ENCODE data around the gene TMEM271.
"Not testable (repeated sequence)": the region's sequence is repeated elsewhere in the genome, so short reads cannot be mapped to it uniquely, and the experiment has no call there.

Gene TMEM271

GRCh38 chr4:578451-579443, 2.7 kb upstream of the TMEM271 start:
- no peak for DNase-seq

GRCh38 chr4:577499-578450, 1.7 kb upstream of the TMEM271 start:
- DNase-seq, result peak; percentile 3

- DNase-seq, result no peak
These were observed 950 bp upstream of the TMEM271 start for GRCh38 chr4:576991-577498.

DNA sequence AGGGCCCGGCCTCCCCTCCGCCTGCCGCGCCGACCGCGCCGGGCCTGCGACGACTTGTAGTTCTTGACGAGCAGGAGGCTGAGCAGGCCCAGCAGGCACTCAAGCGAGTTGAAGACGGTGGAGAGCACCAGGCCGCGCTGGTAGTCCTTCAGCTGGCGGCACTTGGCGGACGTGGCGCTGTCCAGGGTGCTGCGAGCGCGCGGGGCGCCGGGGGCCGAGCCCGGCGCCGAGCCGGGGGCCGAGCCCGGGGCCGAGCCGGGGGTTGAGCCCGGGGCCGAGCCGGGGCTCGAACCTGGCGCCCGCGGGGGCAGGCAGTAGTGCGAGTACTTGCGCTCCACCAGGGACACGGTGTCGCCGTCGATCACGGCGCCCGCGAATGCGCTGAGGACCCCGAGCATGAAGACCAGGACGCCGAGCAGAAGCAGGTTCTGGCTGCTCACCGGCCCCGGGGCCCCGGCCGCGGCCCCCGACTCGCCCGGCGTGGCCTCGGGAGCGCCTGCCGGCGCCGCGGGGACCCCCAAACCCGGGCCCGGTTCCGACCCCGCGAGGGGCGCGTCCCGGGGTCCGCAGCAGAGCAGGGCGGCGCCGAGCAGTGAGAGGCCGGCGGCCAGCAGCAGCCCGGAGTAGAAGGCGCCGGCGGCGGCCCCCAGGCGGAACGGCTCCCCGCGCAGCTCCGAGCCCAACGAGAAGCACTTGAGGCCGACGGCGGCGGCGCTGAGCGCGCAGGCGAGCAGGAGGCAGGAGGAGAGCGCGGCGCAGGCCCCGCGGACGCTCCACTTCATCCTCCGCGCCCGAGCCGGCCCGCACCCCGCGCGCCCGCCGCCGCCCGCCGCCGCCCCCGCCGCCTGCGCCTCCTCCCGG, 584 bp downstream of the TMEM271 start:
- DNase-seq, result peak; percentile 25

DNA sequence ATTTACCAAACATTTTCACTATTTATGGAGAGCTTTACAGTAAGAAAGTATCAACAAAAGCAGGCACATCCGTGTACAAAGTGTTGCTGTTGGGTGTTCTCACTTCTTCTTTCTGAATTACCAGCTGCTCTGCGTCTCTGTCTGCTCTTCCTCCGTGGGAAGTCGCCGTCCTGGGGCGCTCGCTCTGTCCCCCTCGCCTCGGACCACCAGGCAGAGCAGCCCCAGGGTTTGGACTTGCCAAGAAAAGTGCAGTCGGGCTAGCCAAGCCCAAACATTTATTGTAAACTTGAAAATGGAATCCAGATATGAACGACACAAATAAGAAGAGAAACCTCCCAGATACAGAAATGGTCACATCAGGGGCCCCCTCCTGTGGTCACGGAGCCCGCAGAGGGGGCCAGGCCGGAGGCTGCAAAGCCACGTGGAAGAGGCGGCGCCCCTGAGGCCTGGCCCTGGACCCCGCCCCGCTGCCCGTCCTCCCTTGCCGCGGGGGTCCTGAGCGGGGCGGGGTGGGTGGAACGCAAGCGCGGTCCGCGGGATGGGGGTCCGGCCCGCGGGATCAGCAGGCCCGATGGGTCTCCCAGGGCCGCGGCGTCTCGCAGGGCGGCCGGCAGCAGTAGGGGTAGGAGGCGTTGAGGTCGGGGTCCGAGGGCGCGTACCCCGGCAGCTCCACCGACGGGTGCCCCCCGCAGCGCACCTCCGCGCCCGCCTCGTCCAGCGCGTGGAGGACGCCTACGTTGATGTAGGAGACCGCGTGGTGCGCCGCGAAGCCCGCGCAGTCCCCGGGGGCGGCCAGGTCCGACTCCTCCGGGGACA, 1.5 kb downstream of the TMEM271 start:
- no peak for DNase-seq

DNA sequence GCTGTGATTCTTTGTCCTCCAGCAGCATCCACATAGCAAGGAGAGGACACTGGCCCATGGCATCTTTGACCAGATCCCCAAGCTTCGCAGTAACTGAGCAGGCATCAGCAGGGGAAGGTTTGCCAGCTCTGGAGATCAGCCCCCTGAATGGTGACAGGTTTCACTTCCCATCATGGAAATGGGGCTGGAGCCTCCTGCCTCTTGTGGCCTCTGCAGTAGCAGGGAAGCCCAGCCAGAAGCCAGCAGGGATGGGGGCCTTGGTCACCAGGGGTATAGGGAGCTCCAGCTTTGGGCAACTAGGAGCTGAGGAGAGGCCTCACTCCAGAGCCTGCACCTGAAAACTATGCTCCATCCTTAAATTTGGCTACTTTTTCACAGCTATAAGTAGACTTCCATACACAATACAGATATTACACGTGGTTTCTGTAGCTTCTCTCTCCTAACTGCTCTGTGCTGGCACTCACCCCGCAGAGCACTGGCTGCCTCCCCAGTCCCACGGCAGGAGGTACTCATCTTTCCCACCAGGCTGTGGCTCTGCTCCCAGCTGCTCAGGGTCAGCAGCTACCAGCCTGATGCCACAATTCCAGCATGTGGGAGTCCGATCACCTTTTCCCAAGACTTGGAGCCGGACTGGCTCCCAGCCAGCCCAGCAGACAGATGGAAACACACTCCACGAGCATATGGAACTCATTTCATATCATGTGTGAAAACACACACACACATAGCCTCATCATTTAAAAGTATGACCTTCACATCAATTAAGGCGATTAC, 2.8 kb downstream of the TMEM271 start:
- no peak for DNase-seq

- DNase-seq, result no peak
These were observed 3.5 kb downstream of the TMEM271 start for GRCh38 chr4:572594-572993.

DNA sequence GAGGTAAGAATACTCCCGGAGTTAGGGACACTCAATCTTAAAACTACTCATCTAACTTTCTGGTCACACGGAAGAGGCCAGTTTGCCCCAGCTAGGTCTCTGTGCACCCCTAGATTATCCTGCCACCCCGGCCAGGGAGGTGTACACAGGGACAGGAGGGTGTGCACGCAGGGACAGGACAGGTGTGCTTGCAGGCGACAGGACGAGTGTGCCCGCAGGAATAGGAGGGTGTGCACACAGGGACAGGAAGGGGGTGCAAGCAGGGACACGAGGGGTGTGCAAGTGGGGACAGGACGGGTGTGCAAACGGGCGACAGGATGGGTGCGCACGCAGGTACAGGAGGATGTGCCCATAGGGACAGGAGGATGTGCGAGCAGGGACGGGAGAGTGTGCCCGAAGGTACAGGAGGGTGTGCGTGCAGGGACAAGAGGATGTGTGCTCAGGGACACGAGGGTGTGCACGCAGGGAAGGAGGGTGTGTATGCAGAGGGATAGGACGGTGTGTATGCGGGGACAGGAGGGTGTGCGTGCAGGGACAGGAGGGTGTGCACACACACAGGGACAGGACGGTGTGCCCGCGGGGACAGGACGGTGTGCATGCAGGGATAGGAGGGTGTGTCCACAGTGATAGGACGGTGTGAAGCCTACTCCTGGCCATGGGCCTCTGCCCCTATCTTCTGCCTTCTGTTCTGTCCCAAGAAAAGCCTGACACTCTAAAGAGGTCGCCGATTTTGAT, 4.1 kb downstream of the TMEM271 start:
- DNase-seq, result no peak

DNA sequence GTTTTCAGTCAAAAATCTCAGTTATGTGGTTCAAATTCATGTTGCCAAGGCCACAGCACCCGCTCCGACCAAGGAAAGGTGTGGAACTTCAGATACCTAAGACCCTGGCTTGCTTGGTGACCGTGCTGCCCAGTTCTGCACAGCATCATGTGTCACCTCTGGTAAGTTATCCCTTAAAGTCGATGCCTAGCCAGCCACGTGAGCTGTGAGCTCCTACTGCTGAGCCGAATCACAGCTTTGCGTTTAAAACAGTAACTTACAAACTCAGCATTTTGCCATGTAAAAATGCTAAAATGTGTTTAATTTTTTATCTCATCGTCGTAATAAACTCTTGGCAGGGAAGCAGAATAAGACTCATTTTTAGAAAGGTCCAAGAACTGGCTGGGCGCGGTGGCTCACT, 5.3 kb downstream of the TMEM271 start:
- no peak for DNase-seq

GRCh38 chr4:569958-570667, 6.0 kb downstream of the TMEM271 start:
- no peak for DNase-seq

- no peak for DNase-seq
These were observed 7.1 kb downstream of the TMEM271 start for GRCh38 chr4:568962-569361.

DNA sequence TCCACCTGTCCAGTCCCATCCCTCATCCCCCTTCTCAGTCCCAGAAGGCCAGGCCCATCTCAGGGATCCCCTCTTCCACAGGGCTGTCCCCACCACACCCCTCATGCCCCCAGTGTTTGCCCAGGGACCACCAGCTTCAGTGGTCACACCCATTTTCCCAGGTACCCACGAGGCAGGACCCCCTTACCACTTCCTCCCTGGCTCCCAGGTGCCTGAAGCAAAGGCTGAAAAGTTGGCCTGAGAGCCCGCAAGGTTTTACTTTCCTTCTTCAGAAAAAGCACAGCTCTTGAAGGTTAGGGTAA, 7.8 kb downstream of the TMEM271 start:
- DNase-seq, result no peak

DNA sequence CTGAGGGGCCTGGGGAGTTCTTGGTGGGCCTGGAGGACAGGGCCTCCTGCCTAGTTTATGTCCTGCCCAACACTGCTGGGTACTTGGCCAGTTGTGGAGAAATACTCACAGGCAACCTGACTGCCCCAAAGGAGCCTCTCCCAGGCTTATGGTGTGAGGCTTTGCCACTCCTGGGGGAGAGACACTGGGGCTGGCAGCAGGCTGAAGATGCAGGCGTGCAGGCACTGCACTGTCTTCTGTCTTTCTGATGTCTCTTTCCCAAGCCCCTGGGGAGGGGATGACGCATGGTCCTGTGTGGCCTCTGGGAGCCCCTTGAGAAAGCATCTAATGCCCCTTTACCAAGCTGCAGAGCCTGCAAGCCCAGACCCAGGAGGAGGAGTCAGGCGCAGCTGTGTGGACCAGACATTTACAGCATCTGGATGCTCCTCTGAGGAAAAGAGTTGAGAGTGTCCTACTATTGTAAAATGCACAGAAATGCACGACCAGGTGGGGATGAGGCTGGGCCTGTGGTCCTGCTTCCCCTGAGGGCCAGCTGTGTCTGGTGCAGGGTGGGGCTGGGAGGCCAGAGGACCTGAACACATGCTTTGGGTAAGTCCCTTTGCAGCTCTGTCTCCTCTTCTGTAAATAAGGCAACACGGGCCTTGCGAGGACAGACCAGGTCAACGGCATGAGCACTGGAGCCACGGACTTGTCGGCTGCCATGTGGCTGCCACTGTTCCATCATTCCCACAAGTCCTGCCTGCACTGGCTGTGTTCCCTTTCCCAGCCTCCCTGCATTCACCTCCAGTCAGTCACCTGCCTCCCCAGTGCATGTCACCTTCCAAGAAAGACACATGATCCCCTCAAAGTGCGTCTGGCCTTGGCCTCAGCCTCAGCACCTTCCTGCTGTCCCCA, 8.4 kb downstream of the TMEM271 start:
- no peak for DNase-seq

- DNase-seq, result no peak
These were observed 9.4 kb downstream of the TMEM271 start for GRCh38 chr4:566508-567295.

GRCh38 chr4:566035-566434, 10.1 kb downstream of the TMEM271 start:
- no peak for DNase-seq

DNA sequence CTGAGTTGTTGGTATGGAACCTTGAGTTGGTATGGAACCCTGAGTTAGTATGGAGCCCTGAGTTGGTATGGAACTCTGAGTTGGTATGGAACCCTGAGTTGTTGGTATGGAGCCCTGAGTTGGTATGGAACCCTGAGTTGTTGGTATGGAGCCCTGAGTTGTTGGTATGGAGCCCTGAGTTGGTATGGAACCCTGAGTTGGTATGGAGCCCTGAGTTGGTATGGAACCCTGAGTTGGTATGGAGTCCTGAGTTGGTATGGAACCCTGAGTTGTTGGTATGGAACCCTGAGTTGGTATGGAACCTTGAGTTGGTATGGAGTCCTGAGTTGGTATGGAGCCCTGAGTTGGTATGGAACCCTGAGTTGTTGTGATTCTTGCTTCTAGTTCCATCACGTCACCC, 10.5 kb downstream of the TMEM271 start:
- DNase-seq, result not testable (repeated sequence)

DNA sequence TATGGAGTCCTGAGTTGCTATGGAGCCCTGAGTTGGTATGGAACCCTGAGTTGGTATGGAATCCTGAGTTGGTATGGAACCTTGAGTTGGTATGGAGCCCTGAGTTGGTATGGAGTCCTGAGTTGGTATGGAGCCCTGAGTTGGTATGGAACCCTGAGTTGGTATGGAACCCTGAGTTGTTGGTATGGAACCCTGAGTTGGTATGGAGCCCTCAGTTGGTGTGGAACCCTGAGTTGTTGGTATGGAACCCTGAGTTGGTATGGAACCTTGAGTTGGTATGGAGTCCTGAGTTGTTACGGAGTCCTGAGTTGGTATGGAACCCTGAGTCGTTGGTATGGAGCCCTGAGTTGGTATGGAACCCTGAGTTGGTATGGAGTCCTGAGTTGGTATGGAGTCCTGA, 13.6 kb downstream of the TMEM271 start:
- not testable (repeated sequence) for DNase-seq
